Ecto neural progenitor cell (in vitro differentiated cells): ENCODE results near the gene PRDM2.
"Not testable (repeated sequence)": the region's sequence is repeated elsewhere in the genome, so short reads cannot be mapped to it uniquely, and the experiment has no call there.

Experiments used
- DNase-seq: peaks from one replicate; pipeline ENCODE4 v3.0.0-alpha.2; 2018; ENCODE audit warnings: low spot score

PRDM2 gene

DNA sequence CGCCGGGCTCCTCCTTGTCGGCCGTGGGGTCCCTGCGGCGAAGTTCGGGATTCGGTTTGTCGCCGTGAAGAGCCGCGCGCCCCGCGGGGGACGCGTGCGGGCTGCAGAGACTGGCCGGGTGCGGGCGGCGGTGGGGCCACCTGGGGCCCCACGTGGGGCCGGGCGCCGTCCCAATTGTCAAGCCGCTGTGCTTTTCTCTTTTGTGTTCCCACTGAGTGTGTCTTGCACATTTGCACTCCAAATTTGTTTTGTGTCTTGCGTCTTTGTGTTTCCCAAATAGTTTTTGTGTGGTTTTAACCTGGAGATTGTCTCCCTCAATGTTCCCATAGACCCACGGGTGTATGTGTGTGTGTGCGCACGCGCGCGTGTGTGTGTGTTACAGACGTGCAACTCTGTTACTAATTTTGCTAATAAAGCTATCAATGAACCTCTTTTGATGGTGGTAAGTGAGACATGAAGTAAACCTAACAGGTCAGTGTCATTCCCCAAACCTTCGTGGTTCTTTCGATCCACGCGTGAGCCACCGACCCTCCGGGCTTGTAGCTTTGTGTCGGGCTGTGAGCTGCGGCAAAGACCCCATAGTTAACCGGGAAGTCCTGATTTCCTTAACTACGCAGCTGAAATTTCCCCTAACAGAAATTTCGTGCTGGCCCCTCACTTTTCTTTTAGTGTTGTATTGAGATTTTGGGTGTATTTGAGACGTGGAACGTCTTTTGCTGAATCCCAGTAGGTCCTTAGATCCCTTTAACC lies 708 bp downstream of the PRDM2 start:
- no peak for DNase-seq

- no peak for DNase-seq
Observed at GRCh38 chr1:13701271-13701640, 1.3 kb downstream of the PRDM2 start.

GRCh38 chr1:13702425-13703127 lies 2.6 kb downstream of the PRDM2 start:
- DNase-seq = no peak

DNA sequence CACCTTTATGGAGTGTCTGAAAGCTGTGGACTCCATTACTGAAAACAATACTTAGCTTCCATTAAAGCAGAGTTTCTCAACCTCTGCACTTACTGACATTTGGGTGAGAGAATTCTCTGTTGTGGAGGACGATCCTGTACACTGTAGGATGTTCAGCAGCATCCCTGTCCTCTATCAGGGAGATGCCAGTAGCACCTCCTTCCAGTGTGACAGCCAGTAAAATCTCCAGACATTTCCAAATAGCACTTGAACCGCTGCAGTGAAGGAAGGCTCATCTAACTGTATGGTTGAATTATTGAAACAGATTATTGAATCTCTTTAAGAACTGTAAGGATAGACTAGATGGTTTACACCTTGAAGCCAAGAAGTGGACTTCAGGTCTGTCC lies 3.1 kb downstream of the PRDM2 start:
- no peak for DNase-seq

- DNase-seq = no peak
Observed at GRCh38 chr1:13703558-13704490, 3.8 kb downstream of the PRDM2 start.

- no peak for DNase-seq
Observed at GRCh38 chr1:13706046-13706445, 6.1 kb downstream of the PRDM2 start.

DNA sequence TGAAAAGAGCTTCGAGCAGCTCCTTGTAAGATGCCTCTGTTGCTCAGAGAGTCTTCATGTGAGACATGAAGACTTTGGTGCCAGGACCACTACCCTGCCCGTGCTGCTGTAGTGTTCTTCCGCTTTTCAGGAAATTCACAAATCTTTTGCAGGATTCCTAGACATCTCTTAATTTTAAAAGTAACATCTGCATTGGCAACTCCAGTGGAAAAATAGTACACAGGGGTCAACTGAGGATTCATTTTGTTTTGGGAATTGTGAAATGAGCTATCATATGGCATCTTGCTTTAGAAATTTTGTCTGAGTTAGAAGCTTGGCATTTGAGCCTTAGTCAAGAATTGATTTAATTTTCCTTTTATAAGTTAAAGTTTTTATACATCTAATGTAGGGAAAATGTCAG lies 7.2 kb downstream of the PRDM2 start:
- DNase-seq = no peak

DNA sequence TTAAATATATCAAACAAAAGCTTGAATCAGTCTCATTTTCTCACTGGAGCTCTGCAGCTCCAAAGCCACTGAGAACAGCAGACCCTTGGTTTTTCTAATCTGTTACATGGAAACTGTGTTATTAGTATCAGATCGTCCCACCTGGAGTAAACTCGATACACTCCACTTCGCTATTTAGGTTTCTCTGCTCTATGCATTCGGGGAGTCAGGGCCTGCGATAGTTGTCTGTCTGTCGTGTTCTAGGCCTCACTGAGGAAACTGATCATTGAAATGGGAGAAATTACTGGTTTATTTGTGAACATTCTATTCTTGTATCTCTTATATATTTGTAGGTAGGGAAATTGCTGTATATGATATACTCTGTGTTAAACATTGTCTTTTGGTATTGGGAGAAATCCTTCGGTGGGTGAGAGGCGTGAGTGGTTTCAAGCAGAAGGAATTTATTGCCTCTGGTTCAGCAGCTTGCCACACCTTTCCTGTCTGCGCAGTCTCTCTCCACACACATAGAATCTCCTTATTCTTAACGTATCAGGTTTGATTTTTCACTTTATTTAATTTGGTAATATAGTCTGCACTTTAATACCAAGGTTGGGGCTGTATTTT lies 8.5 kb downstream of the PRDM2 start:
- DNase-seq = no peak

DNA sequence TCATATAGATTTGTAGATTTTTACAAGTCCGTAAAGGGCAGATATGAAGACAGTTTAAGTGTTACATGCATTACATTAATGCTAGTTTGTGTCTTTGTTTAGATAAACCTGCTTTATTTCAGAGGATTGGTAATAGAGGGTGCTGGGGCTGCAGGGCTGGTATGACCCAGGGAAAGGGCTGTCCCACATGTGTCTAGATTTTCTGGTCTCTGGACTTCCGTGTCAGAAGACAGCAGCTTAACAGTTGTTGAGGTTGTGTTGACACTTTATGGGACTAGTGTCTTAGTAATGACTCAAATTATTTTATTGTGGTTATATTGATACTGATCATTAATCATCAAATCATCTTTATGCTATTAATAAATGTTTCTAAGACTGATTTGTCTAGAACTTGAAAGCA lies 10.1 kb downstream of the PRDM2 start:
- DNase-seq = no peak

DNA sequence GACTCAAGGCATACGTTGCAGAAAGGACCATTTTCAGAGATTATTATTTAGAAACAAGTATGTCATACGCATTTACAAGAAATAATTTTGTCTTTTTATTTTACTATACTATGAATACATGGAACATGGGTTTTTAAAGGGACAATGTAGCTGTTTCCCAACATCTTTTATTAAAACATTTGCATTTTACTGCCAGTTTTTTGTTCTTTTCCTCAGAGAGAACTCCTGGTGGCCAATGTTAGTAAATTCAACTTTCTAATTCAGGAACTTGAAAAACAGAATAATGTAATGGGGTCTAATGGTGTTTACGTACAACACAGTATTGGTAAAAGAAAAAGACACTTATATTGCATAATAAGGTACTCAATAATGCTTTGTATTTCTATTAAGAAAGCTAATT lies 14.9 kb downstream of the PRDM2 start:
- no peak for DNase-seq

GRCh38 chr1:13715616-13716287 lies 15.8 kb downstream of the PRDM2 start:
- DNase-seq = not testable (repeated sequence)

DNA sequence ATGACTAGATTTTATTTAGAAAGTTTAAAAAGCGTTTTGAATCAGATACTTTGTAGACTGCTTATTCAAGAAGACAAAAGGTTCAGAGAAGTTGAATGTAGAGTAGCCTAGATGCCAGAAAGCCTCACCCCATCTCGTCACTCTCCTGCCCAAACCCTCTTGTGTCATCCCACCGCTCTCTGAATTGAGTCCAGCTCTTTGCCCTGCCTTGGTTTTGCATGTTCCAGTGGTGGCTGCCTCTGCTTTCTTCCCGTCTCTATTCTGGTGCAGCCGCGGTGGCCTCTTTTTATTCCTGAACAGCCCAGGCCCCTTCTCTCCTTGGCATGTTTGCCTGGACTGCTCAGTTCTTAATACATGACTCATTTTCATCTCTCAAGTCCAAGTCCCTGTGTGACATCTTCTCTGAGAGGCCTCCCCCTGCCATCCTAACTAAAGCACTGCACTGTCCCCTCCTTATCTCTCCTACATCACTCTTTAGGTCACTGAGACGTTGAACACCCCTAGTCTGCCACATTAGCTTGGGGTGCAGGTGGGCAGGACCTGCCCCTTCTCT lies 22.9 kb downstream of the PRDM2 start:
- no peak for DNase-seq

DNA sequence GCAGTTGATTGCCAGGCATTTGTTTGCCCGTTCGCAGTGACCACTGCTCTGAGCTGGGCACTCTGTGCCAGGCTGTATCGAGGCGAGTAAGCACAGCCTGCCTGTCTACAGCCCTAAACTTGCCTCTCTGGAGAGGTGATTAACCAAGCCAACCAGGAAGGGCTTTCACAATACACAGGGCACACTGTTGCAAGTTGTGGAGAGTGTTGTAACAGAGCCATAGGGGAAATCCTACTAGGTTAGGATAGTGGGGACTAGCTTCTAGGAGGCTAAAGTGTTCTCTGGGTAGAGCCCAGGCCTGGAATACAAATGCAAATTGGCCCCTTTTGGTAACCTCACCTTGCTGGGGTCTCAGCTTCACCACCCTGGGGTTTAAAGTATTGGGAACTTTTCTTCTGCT lies 23.8 kb downstream of the PRDM2 start:
- no peak for DNase-seq

GRCh38 chr1:13725714-13726175 lies 25.8 kb downstream of the PRDM2 start:
- no peak for DNase-seq

DNA sequence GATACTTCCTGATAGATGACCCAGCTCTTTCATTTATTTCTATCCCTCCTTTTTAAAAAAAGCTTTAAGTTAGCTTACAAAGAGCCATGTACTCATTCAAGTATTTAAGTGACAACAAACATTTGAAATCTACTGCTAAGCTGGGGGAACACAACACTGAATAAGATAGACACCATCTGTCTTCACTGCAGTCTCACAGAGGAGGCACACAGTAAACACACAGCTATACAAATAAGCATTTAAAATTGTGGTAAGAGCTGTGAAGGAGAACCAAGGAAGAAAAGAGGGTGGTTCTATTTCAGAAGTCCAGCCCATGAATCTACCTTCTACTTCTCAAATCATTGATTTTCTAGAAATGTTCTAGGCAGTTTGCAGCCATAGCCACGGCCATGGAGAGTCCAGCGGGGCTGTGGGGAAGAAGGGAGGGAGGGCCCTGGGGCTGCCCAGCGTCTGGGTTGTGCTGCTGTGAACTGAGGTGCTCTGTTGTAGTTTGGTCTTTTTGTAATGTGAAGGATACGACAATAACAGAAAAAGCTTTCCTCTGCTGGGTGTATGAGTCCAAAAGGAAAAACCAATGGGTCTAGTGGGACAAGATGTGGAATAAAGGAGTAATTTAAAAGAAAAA lies 28.2 kb downstream of the PRDM2 start:
- no peak for DNase-seq

DNA sequence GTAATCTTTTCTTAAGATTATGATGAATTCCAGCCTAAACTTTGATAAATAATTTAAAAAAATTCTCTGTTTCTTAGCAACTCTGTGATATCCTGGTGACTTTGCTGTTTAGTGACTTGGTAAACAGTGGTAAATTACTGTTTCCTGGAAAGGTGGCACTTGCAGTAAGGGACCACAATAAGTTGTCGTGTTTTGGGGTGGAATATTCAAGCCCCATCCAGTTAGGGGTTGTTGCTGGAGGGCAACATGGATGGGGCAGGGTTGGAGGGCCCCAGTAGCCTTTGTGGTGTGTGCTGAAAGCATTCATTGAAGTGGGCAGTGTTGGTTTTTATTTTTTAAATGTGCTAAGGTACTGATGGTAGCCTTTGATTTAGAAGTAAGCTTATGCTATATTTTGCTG lies 30.3 kb downstream of the PRDM2 start:
- DNase-seq = no peak

DNA sequence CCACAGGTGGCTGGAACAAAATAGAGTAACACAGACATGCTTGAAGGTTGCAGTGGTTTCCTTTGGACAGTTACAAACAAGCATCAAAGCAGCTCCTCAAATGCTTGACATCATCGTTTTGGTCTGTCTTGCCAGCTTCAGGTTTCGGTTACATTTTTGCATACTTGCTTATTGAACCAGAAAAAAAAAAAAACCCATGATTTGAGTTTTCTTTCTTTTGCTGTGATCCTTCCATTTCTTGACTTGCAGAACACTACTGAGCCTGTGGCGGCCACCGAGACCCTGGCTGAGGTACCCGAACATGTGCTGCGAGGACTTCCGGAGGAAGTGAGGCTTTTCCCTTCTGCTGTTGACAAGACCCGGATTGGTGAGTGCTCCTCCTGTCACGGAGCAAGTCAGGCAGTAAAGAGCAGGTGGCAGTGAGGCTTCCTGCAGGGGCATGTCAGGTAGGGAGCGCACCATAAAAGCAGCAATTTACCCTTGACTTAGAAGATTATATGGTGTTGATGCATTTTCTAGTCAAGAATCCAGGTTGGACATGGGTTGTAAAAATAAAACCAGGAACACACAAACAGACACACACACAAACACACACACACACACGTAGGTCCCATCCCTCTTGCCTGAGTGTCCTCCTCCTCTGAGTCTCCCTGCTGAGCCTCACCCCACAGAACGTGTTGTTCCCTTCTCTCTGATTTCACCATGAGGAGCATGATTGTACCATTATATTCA lies 30.9 kb downstream of the PRDM2 start:
- DNase-seq = no peak

- no peak for DNase-seq
Observed at GRCh38 chr1:13731897-13732296, 31.9 kb downstream of the PRDM2 start.

DNA sequence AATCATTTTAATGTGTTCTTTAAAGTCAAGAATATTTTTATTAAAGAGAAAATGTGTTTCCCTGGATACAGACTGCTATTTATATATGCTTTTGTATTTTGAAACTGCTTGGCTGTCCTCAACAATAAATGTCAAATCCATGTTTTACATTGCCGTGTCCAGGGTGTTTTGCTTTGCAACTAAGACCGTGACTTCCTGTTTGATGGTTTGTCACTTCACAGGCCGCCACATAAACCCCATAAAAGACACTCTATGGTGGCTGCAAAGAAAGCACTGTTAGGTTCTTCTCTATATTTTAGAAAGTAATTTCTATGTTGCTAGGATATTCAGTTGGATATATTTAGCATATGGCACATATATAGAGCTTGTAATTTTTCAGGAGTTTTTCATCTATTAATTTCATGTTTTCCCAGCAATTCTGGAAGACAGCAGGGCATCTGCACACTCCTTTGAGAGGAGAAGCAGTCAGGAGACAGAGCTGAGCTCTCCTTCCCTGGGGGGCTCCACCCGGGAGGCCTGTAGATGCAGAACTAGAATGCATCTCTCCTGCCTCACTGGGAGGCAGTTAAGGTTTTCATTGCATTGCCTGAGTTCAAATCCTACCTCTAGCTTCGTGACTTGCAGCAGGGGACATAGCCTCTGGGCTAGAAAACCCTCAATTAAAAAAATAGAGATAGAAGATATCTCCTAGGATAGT lies 33.1 kb downstream of the PRDM2 start:
- no peak for DNase-seq

DNA sequence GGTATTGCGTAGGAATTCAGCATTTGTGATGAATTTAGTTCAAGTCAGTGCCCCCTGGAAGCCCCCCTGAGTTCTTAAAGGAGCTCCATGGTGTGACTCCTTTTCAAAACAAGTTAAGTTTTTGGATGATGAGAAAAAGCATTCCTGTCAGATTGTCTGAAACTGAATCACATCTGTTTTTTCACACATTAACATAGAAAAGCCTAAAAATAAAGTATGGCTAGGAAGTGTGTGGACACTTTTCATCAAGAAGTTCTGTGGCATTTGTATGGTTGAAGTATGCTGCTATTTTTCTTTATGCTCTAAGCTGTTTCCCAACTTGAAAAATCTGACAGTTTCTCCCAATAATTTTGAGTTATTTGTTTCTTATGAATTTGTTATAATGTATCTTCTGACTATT lies 33.7 kb downstream of the PRDM2 start:
- no peak for DNase-seq
